ENCODE measurements around the gene AMN.

AMN gene

DNA sequence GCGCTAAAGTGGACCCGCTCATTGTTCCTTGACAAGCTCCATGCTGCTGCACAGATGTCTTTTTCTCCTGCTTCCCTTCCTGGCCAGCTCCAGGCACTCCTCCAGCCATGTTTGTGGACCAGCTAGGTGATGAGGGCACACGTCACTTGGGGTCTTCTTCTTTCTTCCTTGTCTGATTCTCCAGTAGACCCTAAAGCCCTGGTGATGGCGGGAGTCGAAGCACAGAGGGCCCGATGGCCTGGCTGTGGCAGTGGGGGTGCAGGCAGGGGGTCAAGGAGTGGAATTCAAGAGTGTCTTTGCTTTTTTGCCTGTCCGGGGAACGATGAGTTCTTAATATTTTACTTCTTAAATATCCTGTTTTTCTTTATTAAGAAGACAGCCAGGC, 23.0 kb upstream of the AMN start:
- peak; percentile 28 for DNase-seq

DNA sequence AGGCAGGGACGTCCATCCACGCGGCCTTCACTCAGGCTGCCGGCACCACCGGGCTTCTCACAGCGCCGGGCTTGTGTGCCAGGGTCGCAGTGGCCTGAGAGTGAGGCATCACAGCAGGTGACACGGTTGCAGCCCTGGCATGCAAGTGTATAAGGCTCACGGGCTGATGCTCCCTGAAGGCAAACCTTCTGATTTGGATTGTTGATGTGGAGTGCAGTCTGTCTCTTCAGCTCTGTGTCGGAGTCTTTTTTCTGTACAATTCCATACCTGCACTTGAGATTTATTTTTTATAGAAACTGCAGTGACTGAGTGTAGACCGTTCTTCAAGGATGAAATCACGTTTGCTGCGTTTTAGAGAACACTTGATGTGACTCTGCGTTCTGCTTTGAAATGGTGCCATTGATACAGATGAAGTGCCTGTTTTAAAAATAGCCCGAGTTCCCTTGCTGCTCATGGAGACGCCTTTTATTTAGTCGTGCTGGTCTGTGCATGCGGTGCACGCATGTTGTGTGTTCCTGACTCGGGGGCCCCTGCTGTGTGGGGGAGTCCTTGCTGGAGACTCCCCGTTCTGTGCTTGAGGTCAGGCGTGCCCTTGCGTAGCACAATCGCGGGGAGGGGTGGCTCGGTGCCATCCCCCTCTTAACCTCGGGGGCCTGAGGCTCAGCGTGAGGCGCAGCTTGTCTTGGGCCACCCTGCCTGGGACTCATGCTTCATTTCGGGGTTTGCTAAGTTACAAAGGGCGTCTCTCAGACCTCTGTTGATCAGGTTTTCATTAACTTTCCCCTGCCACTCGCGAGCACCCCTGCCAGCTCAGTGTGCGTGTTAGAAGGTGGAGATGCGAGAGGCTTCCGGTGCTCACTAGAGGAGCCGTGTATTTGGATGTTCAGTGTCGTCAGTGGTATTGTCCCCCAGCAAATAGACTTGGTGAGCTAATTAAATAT, 21.6 kb upstream of the AMN start:
- DNase-seq: peak; percentile 59

DNA sequence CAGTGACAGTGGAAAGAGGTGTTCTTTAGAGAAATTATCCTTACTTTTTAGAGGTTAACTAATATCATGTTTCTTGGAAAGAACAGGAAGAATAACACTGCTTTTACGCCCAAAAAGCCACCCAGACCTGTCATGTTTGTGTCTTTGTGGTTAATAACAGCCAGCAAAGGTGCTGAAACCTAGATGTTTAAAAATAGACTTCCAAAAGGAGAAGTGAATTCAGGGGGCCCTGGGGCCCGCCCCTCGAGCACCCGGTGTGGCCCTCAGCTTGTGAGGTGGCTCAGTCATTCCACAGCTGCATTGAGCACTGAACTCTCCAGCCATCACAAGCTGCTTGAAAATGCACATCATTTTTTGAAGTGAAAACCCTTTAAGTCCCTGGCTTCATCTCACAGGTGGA, 20.8 kb upstream of the AMN start:
- DNase-seq: no peak

DNA sequence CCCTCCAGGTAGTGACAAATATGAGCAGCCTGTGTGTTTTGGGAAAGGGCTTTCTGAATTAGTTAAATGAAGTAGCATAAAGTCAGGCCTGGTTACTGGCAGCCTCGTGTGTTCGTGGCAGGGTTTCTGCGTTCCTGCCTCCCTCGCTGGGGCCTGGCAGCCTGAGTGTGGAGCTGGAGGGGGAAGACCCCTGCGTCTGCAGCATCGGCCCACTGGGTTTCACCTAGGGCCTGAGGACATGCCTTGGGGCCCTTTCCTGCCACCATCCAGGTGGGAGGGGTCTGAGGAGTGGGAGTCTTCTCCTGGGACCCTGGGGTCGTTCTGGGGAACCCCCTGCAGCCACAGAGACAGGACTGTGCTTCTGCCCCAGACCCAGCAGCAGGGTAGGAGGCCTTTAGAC, 20.4 kb upstream of the AMN start:
- peak; percentile 52 for DNase-seq

DNA sequence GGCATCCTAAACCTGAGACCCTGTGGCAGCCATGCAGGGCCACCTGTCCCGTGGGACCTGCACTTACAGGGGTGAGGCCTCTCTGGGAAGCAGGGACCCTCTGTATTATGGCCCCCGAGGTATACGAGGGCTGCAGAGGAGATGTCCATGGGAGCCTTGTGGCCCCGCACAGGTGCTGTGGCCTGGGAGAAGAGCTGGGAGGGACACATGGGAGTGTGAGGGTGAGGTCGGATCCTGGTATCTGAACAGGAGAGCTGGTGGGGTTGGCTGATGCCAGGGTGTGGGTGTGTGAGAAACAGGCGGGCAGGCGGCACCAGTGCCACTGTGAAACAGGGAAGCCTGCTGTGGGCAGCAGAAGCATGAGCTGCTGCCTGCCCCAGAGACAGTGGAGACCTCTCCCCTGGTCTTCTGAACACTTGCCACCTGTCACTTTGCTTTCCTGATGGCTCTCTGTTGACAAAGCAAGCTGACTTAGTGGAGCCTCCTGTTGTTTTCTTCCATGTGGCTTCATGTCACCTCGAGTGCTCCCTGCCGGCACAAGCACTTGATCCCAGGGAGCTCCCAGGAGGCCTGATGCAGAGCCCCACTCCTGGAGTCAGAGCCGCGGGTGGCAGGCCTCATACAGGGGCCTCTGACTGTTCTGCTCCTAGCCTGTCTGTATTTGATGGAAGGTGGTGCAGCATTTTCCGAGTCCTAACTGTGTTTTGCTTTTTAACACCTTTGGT, 19.8 kb upstream of the AMN start:
- DNase-seq: peak; percentile 58

DNA sequence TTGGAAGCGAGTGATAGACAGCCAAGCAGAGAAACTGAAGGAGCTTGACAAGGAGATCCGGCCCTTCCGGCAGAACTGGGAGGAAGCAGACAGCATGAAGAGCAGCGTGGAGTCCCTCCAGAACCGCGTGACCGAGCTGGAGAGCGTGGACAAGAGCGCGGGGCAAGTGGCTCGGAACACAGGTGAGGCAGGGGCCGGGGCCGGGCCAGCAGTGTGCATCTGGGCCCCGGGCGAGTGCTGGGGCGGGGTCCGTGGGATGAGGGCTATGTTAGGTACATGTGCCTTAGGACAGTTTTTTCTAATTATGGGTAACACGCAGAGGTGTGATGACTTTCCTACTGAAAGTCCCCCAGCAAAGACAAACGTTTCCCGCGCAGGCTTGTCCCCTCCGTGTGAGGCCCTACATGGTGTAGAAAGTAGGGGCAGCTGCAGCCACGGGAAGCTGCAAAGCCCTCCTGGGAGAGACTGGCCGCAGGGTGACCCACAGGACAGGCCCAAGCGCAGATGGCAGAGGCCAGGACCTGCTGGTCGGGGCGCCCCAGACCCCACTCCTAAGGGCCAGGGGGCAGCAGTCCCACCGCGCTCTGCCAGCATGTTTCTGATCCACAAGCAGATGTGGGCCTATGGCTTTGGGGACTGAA, 19.1 kb upstream of the AMN start:
- DNase-seq: peak; percentile 52

DNA sequence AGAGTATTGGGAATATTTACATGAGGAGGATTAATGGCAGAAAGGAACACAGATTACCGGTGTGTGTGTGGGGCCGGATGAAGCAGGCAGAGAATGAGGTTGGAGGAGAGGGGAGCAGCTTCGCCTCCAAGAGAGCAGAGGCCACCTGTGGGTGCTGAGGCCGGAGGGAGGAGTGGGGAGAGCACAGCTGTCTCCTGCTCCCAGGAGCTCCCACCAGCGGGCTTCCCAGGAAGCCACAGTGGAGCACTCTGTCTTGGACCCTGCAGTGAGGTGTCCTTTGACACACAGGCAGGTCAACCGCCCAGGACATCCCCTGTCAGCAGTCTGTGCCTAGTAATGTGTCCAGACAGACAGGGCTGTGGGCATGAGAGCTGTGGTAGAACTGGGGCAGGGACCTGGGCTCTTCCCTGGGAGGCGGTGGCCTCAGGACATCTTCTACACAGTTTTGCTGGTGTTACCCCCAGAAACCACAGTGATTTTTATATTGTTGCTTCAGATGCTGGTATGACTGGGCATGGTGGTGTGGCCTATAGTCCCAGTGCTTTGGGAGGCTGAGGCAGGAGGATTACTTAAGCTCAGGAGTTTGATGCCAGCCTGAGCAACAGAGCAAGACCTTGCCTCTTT, 18.5 kb upstream of the AMN start:
- peak; percentile 48 for DNase-seq

DNA sequence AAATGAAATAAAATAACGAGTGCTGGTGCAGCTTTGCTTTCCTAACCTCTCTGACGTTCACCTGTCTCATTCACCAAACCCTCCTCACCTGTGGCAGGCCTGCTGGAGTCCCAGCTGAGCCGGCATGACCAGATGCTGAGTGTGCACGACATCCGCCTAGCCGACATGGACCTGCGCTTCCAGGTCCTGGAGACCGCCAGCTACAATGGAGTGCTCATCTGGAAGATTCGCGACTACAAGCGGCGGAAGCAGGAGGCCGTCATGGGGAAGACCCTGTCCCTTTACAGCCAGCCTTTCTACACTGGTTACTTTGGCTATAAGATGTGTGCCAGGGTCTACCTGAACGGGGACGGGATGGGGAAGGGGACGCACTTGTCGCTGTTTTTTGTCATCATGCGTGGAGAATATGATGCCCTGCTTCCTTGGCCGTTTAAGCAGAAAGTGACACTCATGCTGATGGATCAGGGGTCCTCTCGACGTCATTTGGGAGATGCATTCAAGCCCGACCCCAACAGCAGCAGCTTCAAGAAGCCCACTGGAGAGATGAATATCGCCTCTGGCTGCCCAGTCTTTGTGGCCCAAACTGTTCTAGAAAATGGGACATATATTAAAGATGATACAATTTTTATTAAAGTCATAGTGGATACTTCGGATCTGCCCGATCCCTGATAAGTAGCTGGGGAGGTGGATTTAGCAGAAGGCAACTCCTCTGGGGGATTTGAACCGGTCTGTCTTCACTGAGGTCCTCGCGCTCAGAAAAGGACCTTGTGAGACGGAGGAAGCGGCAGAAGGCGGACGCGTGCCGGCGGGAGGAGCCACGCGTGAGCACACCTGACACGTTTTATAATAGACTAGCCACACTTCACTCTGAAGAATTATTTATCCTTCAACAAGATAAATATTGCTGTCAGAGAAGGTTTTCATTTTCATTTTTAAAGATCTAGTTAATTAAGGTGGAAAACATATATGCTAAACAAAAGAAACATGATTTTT, 17.1 kb upstream of the AMN start:
- DNase-seq: peak; percentile 53

DNA sequence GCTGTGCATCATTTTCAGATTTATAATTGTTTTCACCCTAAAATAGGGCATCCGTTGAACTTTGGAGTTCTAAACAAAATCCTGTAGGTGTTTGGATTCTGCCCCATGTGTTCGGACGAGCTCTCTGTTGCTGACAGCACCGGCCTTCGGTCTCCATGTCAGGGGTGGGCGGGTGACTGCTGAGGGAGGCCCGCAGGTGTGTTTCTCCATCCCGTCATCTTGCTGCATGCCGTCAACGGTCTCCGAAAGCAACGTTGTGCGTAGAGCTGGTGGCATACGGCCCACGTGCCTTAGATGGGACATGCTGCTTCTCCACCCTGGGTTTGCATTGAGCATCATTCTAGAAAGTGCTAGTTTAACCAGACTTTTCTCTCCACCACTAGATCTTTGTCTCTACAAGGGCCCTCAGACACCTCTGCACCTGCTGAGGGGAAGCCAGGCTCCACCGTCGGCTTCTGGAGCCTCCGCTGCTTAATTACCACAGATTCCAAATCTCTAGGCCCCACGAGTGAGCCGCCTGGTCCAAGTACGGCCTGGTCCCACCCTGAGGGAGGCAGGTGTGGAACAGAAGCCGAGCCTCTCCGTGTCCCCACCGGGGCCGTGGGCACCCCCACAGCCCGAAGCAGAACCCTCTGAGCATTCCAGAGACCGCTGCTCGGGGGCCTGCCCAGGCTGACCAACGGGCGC, 15.7 kb upstream of the AMN start:
- DNase-seq: peak; percentile 47

DNA sequence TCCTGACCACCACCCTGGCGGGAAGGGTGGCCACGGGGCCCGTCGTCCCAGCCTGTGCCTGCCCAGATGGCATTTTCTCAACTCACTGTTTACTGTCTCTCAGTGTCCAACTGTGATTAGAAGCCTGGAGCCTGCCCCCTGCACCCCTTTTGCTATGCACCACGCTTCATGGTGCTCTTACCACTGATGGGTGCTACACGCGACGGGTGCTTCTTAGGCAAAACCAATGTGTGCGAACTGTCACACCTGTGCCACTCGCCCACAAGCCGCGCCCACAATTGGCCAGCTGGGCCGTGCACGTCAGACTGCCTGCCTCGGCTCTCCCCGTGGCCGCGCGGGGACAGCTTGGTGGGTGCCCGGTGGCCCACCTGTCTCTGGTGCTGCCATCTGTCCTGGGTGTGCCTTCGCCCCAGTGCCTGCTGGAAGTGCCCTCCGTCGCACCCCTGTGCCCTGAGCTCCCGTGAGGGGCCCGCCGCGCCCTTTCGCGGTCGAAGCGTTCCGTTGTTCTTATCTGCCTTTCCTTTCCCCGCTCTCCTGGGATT, 15.1 kb upstream of the AMN start:
- DNase-seq: peak; percentile 61

DNA sequence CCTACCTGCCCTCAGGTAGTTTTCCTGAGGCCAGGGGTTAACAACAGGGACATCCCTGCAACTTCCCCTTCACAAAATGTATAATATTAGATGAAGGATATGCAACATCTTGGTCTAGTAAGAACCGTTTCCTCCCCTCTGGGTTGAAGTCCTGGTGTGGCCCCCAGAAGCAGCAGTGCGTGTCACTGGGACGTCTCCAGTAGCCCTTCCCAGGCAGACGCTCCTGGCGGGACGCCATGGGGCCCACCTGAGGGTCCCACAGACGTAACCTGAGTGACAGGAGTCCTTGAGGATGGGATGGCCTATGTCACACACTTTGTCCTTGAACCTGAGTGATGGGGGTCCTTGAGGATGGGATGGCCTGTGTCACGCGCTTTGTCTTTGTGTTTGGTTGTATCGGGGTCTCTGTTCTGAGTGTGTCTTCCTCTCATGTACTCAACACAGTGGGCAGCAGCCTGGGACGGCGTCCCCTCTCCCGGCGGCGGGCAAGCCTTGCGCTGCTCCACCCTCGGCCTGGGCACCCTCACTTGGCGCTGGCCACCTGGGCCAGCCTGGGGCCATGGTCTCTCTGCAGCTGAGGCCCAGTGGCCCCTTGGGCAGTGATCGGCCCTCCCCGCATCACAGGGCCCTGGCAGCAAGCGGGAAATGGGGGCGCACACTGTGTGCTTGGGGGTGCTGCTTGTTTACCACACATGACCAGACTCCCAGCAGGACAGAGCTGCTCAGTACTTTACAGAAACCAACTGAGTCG, 14.3 kb upstream of the AMN start:
- DNase-seq: peak; percentile 55

DNA sequence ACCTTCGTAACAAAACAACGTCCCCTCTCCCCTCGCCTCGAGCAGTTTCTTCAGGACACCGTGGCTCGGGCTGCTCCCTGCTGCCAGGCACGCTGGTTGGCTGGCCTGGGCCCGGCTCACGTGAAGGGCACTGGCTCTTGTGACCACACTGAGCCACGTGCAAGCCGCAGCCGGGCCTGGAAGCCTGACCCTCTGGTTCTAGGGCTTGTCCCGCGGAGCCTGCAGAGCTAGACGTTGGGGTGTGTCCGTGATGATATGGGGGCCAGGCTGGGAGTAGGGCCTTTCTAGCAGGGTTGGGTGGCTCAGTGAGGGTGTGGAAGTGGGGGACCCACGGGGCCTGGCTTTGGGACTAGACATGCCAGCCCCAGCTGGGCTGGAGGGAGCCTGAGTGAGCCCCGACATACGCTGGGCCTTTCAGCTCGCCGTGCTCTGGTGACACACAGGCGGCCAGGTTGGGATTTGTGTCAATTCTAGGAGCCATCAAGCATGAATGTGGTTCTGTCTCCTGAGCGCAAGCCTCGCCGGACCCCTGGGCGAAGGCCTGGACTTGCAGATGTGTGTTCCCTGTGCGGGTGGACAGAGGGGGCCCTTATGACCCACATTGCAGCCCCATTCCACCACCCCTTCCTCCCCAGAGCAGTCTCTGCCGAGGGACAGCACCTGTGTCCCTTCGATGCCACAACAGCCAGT, 13.6 kb upstream of the AMN start:
- DNase-seq: peak; percentile 59

DNA sequence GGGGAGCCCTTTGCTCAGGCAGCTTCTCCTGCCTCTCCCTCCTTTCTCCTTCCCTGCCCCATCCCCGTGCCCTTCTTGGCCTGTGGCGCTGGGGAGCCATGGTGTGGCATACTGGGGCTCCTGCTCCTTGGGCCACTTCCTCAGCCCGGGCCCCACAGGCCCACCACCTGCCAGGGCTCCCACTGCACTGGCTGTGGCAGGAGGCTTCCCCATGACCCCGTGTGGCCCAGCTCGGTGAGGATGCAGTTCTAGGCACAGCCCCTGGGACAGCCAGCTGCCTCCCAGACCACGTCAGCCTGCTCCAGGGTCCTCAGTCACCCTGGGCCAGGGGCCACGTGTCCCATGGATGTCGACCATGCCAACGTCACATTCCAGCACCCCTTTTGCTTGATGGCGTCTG, 13.0 kb upstream of the AMN start:
- peak; percentile 46 for DNase-seq

DNA sequence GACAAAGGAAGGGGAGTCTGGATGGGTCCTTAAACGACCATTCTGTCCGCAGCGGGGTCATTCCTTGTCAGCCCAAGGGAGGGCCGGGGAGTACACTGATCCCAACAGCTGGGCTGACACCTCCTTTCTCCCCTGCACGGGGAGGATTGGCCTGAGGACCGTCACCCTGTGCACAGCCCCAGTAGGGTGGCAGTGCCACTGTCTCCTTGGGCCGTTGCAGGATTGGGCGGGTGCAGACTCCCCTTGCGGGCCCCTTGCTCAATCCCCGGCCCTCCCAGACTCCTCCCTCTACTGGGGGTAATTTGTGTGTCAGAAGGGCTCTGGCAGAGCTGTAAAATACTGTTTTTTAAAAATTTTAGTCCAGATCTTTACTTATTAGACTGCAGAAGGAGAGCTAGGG, 12.6 kb upstream of the AMN start:
- DNase-seq: no peak

DNA sequence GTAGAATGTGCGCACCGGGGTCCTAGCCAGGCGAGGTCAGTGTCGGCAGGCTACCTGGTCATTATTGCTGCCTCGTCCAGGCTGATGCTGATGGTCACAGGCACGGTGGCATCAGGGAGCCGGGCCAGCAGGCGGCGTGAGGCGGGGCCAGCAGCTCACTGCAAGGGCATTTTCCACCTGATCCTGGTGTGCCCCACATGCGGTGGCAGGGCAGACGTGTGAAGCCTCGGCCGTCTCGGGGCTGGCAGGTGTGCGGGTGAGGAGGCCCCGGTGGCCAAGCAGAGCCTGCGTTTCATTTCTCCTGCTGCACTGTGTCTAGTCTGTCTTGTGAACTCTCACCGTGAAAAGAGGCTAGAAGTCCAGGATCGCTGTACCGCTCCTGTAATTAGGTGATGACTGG, 12.0 kb upstream of the AMN start:
- peak; percentile 33 for DNase-seq

DNA sequence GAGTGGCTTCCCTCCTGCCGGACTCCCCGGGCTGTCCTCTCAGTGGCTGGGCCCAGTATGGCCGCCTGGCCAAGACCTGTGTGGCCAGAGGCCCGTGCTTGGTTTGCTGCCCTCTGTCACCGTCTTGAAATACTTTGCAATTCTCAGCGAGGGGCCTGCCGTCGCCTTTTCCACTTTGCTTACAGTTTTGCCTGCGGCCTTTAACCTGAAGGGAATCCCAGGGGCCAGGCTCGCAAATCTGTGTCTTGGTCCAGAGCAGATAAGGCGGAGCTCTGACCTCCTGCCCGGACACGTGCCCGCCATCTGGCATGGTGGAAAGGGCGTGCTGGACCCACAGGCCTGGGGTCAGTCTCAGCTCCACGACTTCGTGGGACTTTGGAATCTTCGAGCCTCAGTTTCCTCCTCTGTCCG, 10.9 kb upstream of the AMN start:
- peak; percentile 58 for DNase-seq

DNA sequence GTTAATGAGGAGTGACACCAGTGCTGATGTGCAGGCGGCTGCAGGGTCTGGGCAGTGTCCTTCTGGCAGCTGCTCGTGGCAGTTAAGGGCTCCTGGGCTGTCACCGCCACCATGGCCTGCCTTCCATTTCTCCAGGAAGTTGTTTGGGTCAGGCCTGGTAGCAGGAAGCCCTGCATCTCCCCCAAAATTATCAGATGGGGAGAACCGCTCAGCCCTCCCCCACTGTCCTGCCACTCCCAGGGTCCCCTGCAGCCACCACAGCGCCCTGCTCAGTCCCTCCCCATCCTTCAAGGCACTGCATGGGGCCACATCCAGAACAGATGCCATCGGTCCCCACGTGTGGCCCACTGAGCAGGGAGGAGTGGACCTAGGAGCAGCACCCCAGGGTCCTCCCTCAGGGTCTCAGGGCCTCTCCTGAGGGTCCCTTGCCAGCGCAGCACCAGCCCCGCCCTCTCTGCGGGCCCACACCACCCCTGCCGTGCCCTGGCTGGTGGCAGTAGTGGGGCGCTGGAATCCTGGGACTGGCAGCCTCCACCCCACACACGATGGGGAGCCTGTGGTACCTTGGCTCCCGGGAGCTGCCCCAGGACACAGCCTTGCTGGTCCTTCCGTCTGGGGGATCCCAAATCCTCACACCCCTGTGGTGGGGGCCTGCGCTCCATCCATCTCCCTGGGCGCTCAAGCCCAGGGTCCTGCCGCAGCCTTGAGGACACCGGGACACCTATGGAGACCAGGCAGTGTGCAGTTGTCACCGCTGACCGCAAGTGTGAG, 10.3 kb upstream of the AMN start:
- peak; percentile 47 for DNase-seq

DNA sequence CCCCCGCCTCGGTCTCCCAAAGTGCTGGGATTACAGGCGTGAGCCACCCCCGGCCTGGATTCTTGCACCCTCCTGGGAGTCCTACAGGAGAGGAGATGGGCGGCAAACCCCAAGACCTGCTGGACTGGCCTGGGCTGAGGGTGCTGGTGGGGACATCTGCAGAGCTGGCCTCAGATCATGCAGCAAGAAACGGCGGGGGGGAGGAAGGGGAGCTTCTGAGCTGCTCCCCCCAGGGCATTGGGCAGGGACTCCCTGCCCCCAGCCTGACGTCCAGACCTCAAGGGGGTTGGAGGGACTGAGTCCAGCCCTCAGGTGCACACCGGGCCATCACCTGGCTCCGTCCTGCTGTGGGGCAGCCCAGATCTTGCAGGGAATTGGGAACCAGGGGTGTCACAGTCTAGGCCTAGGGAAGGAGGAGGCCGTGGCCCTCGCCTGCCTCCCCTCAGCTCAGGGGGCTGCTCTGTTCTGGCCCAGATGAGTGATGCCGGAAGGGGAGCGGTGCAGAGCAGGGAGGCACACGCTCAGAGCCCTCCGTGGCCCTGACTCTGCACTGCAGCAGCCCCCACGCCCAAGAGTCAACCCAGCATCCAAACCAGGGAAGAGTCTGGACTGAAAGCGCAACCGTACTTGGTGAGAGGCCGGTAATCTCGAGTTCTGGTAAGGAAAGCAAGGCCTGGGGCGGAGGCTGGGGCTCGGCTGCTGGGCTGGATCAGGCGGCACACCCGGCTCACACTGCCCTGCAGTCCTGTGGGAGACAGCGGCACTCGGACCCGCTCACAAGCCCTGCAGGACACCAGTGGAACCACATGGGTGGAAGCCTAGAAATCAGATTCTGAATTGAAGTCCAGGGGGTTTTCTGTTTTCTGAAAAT, 8.9 kb upstream of the AMN start:
- DNase-seq: peak; percentile 57
